PC-9 (cell line): ENCODE measurements around the gene SLC35E3.

Experiments used
- EZH2 ChIP-seq: fragments of 200-600 bp; sonication (generic); IDR thresholded peaks from 2 replicates; pipeline ENCODE4 v1.8.0; 2017; ENCODE audit warnings: antibody characterized with exemption, low read depth
- TF ChIP-seq, protein P1 (sequence below): fragments of 200-600 bp; sonication (generic); conservative IDR thresholded peaks from 2 replicates; pipeline ENCODE4 v1.6.1; 2017; ENCODE audit warnings: mixed run types, antibody characterized with exemption, mild to moderate bottlenecking, moderate library complexity

- TF ChIP-seq, protein P1, sequence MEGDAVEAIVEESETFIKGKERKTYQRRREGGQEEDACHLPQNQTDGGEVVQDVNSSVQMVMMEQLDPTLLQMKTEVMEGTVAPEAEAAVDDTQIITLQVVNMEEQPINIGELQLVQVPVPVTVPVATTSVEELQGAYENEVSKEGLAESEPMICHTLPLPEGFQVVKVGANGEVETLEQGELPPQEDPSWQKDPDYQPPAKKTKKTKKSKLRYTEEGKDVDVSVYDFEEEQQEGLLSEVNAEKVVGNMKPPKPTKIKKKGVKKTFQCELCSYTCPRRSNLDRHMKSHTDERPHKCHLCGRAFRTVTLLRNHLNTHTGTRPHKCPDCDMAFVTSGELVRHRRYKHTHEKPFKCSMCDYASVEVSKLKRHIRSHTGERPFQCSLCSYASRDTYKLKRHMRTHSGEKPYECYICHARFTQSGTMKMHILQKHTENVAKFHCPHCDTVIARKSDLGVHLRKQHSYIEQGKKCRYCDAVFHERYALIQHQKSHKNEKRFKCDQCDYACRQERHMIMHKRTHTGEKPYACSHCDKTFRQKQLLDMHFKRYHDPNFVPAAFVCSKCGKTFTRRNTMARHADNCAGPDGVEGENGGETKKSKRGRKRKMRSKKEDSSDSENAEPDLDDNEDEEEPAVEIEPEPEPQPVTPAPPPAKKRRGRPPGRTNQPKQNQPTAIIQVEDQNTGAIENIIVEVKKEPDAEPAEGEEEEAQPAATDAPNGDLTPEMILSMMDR = no peak
- no peak for TF ChIP-seq EZH2
Measured at GRCh38 chr12:68761442-68761812, 15.5 kb downstream of the SLC35E3 start.
